ENCODE data around the gene TP53I3.

DNA sequence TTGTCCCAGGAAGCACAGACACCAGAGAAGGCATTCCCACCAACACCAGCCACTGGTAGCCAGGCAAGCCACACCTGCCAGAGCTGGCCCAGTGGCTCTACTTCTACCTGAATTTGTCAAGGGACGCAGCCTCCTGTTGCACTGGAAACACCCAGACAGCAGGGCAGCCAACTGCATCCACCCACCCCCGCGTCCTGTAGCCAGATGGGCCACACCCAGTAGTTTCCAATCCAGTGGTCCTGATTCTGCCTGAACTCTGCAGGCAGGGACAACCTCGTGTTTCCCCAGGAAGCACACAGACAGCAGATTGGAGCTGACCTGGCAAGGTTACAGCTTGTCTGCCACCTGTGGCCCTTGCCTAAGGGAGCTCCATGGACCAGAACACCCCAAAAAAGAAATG, 20.3 kb upstream of the TP53I3 start:
- no peak for TF ChIP-seq POLR2A (IDR thresholded peaks at IDR 0.05; ENCODE audit: low read depth, low read length)
- TF ChIP-seq, protein P1, sequence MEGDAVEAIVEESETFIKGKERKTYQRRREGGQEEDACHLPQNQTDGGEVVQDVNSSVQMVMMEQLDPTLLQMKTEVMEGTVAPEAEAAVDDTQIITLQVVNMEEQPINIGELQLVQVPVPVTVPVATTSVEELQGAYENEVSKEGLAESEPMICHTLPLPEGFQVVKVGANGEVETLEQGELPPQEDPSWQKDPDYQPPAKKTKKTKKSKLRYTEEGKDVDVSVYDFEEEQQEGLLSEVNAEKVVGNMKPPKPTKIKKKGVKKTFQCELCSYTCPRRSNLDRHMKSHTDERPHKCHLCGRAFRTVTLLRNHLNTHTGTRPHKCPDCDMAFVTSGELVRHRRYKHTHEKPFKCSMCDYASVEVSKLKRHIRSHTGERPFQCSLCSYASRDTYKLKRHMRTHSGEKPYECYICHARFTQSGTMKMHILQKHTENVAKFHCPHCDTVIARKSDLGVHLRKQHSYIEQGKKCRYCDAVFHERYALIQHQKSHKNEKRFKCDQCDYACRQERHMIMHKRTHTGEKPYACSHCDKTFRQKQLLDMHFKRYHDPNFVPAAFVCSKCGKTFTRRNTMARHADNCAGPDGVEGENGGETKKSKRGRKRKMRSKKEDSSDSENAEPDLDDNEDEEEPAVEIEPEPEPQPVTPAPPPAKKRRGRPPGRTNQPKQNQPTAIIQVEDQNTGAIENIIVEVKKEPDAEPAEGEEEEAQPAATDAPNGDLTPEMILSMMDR (conservative IDR thresholded peaks at IDR 0.05; ENCODE audit: low read depth, low read length), result no peak
- no peak for TF ChIP-seq FOS (IDR thresholded peaks at IDR 0.05; ENCODE audit: low read depth, low read length)
- TF ChIP-seq, protein P2, sequence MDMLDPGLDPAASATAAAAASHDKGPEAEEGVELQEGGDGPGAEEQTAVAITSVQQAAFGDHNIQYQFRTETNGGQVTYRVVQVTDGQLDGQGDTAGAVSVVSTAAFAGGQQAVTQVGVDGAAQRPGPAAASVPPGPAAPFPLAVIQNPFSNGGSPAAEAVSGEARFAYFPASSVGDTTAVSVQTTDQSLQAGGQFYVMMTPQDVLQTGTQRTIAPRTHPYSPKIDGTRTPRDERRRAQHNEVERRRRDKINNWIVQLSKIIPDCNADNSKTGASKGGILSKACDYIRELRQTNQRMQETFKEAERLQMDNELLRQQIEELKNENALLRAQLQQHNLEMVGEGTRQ (IDR thresholded peaks at IDR 0.05; ENCODE audit: low read depth, low read length), result no peak
- TF ChIP-seq RAD21 (IDR thresholded peaks at IDR 0.05; ENCODE audit: low read length), result no peak
- no peak for TF ChIP-seq BHLHE40 (IDR thresholded peaks at IDR 0.05; ENCODE audit: low read depth, low read length)
- TF ChIP-seq RFX5 (IDR thresholded peaks at IDR 0.05; ENCODE audit: low read depth, low read length), result no peak
- TF ChIP-seq MAFK (IDR thresholded peaks at IDR 0.05; ENCODE audit: low read depth, low read length), result no peak
- no peak for TF ChIP-seq MXI1 (IDR thresholded peaks at IDR 0.05; ENCODE audit: borderline replicate concordance, low read depth, low read length)
- no peak for TF ChIP-seq CEBPB (IDR thresholded peaks at IDR 0.05; ENCODE audit: low read depth, low read length)
- no peak for TF ChIP-seq MAZ (IDR thresholded peaks at IDR 0.05; ENCODE audit: borderline replicate concordance, low read depth, low read length)
- TF ChIP-seq SMC3 (IDR thresholded peaks at IDR 0.05; ENCODE audit: low read depth, low read length), result no peak
- TF ChIP-seq RCOR1 (IDR thresholded peaks at IDR 0.05; ENCODE audit: insufficient replicate concordance, low read length), result no peak
- no peak for TF ChIP-seq NFE2L2 (IDR thresholded peaks at IDR 0.05; ENCODE audit: low read depth, low read length)
